GM21423 (cell line): ENCODE data around the gene ADD1.
"Not testable (repeated sequence)": the region's sequence is repeated elsewhere in the genome, so short reads cannot be mapped to it uniquely, and the experiment has no call there.

ENCODE experiments used
- ATAC-seq: cut with Tn5 transposase; IDR thresholded peaks from one replicate; pipeline ENCODE4 v1.9.1; 2021; ENCODE audit warnings: mild to moderate bottlenecking, moderate library complexity; ENCODE audit not compliant: unreplicated experiment

ADD1 gene

DNA sequence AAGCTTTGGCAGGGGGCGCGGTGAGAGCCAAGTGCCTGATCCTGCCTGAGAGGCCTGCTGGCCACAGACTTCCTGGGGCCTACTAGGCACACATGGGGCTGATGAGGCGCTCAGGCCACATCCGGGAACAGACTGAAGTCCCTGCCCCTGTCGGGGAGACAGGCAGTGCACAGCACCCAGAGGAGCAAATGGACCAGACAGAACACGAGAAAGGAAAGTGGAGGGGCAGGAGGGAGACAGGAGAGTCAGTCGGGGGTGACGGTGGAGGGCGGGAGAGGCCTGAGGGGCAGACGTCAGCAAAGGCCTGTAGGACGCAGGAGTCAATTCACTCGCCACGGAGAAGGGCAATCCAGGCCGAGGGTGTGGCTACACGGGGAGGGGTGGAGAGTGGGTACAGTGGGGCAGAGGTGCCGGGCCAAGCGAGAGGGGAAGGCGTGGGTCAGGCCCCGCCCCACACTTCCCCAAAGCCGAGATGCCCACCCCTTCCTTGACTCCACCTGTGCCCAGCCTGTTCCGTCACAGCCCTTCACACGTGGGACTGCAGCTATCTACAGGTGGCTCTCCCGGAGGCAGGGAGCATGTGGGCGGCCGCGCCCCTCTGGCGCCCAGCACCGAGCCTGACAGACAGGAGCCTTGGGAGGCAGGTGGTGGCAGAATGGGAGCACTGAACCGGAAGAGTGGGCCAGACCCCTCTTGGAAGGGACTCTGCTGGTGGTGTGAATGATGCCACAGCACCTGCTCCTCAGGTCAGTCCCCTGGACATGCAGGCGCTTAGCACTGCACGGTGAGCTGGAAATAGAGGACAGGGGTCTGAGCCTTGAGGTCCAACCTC lies 99.1 kb downstream of the ADD1 start:
- ATAC-seq = no peak

DNA sequence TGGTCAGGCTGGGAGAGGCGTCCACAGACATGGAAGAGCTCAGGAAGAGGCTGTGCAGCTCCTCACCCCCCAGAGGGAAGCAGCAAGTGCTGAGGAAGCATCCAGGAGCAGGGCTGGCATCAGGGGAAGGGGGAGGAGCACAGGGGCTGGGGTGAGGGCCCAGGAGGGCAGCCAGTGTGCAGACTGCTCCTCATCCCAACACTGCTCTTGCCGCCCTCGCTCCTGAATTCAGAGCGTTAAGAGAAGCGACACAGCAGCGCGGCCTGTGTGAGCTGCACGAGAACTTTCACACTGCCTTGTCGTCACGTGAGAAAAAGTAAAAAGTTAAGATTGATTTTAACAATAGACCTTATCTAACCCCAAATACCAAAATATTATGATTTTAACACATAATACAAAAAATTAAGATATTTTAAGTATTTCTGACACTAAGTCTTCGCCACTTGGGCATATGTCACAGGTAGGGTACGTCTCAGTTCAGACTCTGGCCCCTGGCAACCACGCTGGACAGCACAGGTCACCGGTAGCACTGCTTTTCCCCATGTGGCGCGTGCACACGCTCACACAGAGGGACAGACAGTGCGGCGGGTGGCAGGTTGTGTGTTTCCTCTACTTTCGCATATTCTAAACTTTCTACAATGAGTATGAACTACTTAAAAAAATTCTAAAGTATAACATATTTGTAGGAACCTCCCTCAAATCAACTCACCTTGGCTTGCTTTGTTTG lies 99.9 kb downstream of the ADD1 start:
- ATAC-seq = no peak

DNA sequence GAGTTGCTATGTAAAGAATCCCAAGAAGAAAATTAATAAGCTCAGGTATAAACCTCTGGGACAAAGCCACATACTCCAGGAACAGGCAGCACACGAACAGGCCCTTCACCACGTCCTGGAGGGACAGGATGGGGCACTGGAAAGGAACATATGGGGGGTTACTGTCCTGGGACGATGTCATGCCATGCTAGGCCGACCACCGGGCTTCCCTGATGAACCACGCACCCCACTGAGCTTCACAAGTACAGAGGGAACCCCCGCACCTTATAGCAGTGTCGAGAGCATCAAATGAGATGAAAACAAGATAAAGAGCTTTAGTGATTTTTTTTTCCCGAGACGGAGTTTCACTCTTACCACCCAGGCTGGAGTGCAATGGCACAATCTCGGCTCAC lies 100.4 kb downstream of the ADD1 start:
- ATAC-seq = no peak

DNA sequence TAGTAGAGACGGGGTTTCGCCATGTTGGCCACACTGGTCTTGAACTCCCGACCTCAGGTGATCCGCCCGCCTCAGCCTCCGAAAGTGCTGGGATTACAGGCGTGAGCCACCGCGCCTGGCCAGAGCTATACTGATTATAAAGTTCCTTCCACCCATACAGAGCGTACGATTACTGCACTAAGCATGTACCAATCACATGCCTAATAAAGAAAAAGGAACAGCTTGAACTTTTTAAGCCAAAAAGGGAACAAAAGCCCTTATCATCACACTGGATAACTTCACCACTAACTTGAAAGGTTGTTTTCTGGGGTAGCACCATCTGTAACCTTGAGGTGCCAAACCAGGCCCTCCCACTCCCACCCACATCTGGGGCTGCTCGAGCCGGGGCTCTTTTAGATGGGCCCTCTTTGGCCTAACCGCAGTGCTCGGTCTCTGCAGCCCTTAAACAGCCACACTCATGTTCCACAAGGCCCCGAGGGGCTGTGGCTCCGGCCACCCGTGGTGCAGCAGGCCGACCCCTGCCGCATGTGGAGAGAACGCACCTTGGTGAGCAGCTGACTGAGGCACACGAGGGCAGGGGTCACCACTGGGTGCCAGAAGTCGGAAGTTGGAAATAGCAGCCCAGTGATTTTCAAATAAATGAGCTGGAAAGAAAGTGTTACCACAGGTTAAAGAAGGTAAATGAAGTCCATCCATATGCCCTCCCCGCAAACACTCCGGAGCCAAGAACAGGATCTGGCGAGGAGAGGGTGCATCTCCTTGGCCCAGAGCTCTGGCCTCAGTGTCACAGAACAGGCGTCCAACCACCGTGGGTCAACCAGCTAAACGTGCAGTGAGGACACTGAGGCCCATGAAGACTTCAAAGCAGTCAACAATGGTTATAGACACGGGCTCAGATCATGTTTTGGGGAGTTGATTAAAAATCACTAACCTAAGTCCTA lies 101.2 kb downstream of the ADD1 start:
- no peak for ATAC-seq

DNA sequence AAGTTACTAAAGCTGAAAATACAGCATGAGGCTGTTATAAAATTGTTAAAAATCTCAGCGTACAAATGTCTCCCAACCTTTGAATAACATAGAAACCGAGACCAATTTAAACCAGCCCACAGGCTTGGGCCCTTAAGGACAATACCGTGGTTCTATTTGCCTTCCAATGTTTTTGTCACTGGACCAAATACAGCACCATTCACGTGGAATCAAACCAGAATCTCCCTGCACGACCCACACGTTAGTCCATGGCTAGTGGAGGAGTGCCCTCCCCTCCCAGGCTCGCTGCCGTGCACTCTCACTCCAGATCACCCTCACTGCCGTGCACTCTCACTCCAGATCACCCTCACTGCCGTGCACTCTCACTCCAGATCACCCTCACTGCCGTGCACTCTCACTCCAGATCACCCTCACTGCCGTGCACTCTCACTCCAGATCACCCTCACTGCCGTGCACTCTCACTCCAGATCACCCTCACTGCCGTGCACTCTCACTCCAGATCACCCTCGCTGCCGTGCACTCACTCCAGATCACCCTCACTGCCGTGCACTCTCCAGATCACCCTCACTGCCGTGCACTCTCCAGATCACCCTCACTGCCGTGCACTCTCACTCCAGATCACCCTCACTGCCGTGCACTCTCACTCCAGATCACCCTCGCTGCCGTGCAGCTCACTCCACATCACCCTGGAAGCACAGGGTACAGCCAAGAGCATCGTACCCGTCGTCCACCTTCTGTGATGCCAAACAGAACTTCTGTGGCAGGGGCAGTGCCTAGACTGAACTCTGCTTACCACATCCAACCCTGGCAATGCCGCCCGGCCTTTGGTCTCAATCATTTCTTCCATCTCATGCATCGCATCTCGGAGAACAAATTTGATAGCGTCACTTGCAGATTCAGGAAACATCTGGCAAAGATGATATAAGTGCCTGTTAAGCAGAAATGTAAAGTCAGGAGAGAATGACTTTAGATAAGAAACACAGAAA lies 102.3 kb downstream of the ADD1 start:
- not testable (repeated sequence) for ATAC-seq

DNA sequence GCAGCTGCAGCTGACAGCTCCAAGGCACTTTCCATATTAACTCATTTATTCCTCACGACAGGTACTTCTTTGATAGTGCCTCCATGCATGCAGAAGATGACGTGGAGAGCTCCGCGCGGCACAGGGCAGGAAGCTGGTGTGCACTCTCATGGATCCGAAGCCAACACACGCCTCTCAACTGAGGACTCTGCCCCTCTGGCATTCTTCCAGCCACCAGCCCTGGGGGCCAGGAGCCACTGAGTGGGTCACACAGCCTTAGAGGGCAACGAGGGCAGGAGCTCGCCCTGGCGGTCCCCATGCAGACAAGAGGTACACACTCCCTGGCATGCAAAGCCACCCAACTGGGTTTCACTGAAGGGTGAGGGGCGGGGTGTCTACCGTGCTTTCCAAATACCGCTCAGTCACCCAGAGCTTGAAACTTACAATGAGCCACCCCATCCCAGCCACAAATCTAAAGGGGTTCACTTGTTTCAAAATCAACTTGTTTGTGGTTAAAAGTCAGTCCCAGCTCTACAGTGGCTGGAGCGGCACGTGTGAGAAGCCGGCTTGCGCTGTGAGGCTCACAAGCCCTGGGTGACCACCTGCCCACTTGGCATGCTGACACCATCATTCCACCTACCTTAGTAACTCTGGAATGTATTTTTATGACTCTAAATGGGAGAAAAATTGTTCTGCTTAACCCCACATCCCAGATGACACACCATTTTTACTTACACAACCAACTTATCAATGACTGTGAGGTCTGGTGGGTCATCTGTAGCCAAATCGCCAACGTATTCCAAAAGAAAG lies 103.4 kb downstream of the ADD1 start:
- no peak for ATAC-seq

DNA sequence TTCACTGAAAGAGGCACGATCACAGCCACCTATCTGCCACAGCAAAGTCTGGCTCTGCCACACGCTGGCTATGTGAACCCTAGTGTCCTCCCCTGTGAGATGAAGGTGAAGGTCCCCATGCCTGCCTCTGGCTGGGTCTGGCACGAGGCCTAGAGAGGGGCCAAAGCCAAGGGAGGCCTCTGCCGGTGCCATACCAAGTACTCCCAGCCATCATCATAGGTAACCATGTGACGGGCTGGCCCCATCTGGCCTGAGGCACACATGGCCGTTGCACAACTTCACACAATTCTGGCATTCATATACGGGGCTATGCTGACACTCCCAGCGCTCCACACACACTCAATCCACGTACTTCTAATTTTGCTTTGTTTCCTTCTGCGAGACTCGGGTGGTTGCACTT lies 104.3 kb downstream of the ADD1 start:
- no peak for ATAC-seq

DNA sequence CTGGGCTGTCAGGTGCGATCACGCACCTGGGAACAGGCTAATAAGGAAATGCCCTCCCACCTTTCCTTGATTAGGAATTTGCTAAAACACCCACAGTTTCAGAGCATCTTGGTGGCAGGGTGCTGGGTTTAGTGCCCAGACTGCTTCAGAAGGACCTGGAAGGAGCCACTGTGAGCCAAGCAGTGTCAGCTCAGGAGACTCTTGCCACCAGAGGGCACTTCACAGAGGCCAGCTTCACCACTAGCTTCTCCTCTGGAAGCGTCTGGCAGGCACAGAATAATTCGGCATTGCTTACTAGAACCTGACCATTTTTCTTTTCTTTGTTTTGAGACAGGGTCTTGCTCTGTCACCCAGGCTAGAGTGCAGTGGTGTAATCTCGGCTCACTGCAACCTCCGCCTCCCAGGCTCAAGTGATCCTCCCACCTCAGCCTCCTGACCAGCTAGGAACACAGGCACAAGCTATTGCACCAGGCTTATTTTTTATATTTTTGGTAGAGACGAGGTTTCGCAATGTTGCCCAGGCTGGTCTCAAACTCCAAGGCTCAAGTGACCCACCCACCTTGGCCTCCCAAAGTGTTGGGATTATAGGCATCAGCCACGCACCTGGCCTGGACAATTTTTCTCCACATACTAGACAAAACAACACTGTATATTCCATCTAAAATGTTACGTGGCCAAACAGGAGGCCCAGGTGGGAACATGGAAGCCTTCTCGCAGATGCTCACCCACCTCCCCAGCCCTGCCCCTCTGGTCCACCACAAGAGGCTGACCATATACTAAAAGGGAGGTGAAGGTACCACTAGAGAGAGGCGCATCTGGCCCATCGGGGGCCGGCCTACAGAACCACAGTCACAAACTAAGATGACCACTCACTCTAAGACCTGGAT lies 105.5 kb downstream of the ADD1 start:
- ATAC-seq = no peak

DNA sequence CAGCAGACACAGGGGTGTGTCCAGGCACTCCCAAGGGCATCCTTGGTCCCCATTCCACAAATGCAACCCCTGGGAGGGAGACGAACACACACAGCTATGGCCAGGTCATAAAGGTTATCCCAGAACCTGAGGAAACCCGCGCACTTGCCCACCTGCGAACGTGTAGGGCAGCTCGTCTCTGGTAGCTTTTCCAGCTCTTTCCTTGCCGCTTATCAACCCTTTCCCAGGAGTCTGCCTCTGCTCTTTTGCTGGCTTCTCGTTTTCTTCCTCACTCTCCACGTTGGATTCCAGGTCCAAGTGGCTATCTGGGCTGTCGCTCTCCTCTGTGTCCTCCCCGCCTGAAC lies 106.1 kb downstream of the ADD1 start:
- ATAC-seq = no peak

DNA sequence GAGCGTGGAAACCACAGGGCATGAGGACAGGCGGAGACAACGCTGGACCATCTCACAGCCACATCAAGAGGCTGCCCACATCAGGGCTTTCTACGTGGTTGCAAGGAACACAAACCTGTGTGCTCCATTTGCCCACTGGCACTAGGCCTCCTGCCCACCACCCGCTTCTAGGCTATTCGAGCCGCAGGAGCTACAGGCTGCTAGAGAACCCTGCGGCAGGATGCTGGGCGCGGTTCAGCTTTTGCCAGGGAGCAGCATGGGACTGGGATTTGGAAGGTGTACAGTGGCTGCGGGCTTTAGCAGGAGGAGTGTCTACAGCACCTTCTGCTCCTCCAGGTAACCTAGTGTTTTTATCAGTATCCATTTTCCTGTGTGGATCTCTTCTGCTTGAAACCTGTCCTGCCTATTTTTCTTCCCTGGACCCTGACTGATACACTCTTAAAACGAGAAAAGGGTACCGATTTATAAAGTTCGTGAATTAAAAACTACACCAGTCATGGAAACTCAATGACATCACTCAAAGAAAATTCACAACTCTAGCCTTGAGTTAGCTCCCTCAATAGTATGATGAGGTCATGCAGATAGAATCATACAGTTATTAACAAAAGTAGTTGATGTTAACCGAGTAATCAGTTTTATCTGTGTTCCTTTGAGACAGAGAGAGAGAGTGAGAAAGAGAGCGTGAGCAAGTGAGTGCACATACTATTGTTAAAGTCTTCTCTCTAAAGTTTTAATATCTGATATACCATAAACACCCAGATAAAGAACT lies 106.8 kb downstream of the ADD1 start:
- ATAC-seq = no peak

DNA sequence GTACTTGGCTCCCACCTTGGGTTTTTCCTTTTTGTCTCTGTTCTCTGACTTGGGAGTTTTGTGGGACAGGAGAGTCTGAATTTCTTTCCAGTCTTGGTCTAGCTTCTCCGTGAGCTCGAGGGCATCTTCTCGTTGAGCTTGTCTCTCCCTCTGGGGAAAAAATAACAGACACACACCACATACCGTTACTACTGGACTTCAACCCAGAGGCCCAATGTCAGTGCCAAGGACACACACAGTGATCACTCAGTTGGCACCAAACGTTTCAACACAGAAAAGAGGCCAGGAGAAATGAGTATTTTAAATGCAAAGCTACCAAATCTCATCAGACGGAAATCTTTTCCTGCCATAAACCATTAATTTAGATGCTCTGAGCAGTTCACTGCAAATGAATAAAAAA lies 109.9 kb downstream of the ADD1 start:
- ATAC-seq = no peak

DNA sequence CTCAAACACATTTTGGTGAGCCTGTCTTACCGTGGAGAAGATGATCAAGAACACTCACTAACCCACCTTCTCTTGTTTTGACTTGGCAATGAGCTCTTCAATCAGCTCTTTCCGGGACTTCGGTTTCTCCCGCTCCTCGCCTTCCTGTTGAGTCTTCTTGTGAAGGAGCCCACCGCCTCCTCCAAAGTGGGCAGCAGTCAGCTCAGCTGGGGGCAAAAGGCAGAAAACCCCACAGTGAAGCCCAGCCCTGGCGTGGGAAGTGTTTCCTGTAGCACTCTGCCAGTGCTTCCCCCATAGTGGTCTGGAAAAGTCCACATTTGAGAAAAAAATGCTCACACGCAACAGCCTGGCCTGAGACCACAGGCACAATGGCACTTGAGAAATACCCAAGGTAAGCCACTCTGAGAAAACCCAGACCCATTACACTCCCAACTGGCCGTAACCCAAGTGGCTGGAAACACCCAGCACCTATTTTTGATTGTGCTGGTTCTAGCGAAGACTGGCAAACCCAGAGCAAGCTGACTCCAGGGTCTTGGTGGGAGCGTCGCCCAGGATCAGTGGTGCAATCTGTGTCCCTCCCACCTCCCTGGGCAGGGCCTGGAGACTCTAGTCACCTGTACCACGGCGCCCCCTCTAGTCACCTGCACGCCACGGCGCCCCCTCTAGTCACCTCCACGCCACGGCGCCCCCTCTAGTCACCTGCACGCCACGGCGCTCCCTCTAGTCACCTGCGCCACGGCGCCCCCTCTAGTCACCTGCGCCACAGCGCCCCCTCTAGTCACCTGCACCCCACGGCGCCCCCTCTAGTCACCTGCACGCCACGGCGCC lies 110.9 kb downstream of the ADD1 start:
- peak; percentile 53 for ATAC-seq

DNA sequence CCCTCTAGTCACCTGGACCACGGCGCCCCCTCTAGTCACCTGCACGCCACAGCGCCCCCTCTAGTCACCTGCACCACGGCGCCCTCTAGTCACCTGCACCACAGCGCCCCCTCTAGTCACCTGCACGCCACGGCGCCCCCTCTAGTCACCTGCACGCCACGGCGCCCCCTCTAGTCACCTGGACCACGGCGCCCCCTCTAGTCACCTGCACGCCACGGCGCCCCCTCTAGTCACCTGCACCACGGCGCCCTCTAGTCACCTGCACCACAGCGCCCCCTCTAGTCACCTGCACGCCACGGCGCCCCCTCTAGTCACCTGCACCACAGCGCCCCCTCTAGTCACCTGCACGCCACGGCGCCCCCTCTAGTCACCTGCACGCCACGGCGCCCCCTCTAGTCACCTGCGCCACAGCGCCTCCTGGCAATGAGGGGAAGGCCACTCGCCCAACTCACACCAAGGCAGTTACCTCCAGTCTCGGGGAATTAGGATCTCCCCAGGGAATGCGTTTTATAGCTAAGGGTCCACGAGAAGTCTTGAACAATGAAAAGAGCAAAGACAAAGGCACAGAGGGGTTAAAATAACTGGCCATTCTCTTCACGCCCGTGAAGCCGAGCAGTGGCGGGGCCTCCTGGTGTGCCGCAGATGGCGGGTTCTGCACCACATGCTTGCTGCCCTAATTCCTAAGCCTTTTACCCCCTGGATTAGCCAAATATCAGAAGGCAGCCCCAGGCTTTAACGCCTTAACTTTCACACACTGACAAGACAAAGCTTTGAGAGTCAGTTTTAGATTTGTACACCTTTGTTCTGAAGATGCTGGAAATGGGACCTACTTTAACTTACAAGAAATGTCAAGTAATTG lies 111.8 kb downstream of the ADD1 start:
- not testable (repeated sequence) for ATAC-seq

DNA sequence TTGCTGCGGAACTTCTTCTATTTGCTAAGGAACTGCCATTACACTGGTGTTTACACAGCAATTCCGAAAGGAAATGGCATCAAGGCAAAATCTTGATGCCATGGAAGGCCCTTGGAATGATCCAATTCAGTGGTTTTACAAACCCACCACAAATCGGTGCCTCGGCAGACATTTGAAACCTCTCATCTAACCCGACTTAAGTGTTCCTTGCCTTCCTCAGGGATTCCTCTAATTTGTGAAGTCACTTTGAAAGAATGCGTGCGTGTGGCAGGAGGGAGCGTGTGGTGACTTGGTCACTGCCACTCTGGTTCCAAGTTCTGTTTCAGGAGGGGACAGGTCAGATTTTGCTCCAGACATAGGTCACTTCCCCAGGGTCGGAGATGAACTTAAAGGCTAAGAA lies 114.8 kb downstream of the ADD1 start:
- no peak for ATAC-seq

DNA sequence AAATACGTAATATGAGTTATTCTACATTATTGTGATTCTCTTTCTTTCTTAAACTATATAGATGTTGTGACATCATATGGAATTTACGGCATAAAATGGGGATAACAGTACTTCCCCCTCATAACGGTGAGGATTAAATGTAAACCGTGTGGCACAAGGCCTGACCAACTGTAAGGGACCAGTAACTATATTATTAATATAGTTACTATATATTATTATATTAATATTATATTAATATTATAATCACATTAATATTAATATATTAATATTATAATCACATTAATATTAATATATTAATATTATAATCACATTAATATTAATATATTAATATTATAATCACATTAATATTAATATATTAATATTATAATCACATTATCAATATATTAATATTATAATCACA lies 116.8 kb downstream of the ADD1 start:
- not testable (repeated sequence) for ATAC-seq

DNA sequence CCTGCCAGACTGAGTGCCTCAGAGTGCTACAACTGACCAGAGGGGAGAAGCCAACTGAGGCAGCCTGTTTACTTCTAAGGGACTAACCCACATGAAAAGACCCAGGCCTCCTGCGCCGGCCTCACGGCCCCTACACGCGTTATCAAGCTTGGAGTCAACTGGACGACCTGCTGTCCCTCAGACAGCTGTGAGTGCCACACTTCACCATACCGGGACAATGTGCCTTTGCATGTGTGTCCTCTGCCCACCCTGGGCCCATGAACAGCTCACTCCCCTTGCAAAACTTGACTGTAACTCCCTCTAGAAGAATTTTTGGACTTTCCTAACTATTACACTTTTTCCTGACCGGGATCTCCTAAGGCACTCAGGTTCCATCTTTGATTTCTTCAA lies 117.8 kb downstream of the ADD1 start:
- no peak for ATAC-seq
